Psoas muscle (tissue), 8 donors: ENCODE data around the gene TOB1. TPM values are rescaled to one million over a fixed set of nuclear protein-coding genes. Genes with fewer than 3 reads are reported as not detected.

Experiments
- ATAC-seq, 4 donors: fragments of 200-7000 bp; cut with Tn5 transposase; one replicate each; pipeline ENCODE4 v1.9.1; 2020; ENCODE audit warnings: moderate library complexity in 3 of 4, mild to moderate bottlenecking in 2 of 4
- DNase-seq, 2 donors: peaks; one replicate each; pipeline ENCODE4 v3.0.0-alpha.2; 2020
- H3K27ac ChIP-seq: fragments of 200-600 bp; one replicate; pipeline ENCODE4 v1.8.0; 2022
- H3K27me3 ChIP-seq, 3 donors: fragments of 200-600 bp in 1 of 3; one replicate each; pipeline versions ENCODE4 v1.6.1 to v1.8.0; 2013 to 2022; ENCODE audit warnings: low read length in 2 of 3, mild to moderate bottlenecking in 2 of 3, moderate library complexity in 1 of 3; ENCODE audit not compliant: insufficient read depth in 3 of 3
- H3K36me3 ChIP-seq, 2 donors: fragments of 200-600 bp in 1 of 2; one replicate each; pipeline versions ENCODE4 v1.6.1 to v1.8.0; 2013 to 2022; ENCODE audit warnings: low read depth in 1 of 2, mild to moderate bottlenecking in 1 of 2, moderate library complexity in 1 of 2; ENCODE audit not compliant: insufficient read depth in 1 of 2
- H3K4me1 ChIP-seq: fragments of 200-600 bp; one replicate; pipeline ENCODE4 v1.8.0; 2022
- H3K4me3 ChIP-seq: fragments of 200-600 bp; one replicate; pipeline ENCODE4 v1.8.0; 2022; ENCODE audit warnings: mild to moderate bottlenecking
- H3K9me3 ChIP-seq: fragments of 200-600 bp; one replicate; pipeline ENCODE4 v1.8.0; 2022
- CTCF ChIP-seq: fragments of 200-600 bp; IDR thresholded peaks from one replicate; pipeline ENCODE4 v1.8.0; 2022; ENCODE audit warnings: antibody characterized with exemption
- WGBS, 3 donors: extraction: QIAGEN DNeasy Blood & Tissue Kit; methylation state at CpG; one replicate each; pipeline versions ENCODE4 v1.1.6 to v1.1.7; 2013; 5-methylcytosine and 5-hydroxymethylcytosine counted together
- intact Hi-C, 2 donors: fragments of 100-400 bp; cut with DNase I; formaldehyde crosslinking; loops; one replicate each; pipeline versions ENCODE4 v1.11.0 to v1.14.2; 2022
- polyA plus RNA-seq, 3 donors: library from polyadenylated mRNA; stranded (reverse); fragments of 200-250 nt; gene quantifications; one replicate each; pipeline ENCODE4 v1.2.3, GENCODE V29; 2013
- total RNA-seq, 4 donors: library from RNA; stranded (reverse); fragmentation: NEBNext Ultra II Directional in 2 of 4; extraction: Animal tissue kit (Norgen Biotek cat#: 25700) in 2 of 4; gene quantifications; one replicate each; pipeline versions ENCODE4 v1.2.1 to v1.2.4, GENCODE V29; 2021 to 2023
- donor health status: healthy with polysubstance abuse.
- donor health status: DM: no; HTN: no; CAD: no; lungs with moderate emphysema.
- donor health status: Bipolar disorder and iron deficiency.
- donor health status: healthy.
- donor health status: DM: yes; HTN: yes; CAD: no.
- donor health status: DM: no; HTN: no; CAD: no.
- donor health status: DM: no; HTN: no; CAD: no.
- donor health status: DM: yes; HTN: yes; CAD: no.

Gene TOB1
- total and polyA plus RNA-seq, 7 donors: 12.8 to 155 (median 74.9) TPM

DNA sequence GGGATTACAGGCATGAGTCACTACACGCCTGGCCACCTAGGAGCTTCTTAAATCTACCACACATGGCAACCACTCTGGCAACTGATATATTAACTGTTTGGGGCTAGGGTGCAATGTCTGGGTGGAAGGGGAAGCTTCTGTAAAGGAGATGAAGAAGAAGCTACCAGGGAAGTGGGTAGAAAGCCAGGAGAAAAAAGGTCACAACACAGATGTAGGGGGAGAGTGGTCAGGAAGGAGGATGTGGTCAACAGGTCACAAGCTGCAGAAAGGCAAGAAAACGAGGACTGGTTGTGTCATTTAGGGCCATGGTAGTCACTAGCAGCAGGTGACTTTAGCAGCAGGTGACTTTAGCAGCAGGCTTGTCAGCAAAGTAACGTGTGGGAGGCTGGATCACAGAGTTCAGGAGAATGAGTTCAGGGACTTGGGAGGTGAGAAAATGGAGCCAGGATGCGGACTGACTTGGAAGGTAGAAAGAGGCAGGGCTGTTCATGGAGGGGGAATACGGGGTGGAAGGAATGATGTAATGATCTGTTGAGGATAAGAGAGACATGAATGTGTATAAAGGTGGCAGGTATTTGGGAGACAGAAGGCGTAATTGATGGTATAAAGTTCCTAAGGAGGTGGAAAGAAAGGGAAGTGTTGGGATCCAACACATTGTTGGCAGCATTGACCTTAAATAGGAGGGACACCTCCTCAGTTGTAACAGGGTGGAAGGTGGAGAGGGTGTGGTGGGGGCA is 47.1 kb downstream of the TOB1 start:
- Histone ChIP-seq H3K9me3 (no peaks in the 10 kb centered on the region), H3K36me3 (no peaks in the 10 kb centered on the region), H3K27me3 (peaks cover 0 to under 1% (median 0%) of the 10 kb centered on the region in 3 donors), H3K27ac (no peak overlapping the region), H3K4me1 (no peaks in the 10 kb centered on the region), H3K4me3 (no peak overlapping the region)
- ATAC-seq (no peak), DNase-seq (no peak)
- intact Hi-C loops: loop anchor here in 1 of 2 donors (2.0 kb wide), 1 partner anchor 24 kb away; no protein-coding TSS in a partner anchor
- WGBS, 3 donors: 66 to 71% (median 70%) methylated on average over 6 of the region's 6 CpGs
- TF ChIP-seq CTCF: no peak

DNA sequence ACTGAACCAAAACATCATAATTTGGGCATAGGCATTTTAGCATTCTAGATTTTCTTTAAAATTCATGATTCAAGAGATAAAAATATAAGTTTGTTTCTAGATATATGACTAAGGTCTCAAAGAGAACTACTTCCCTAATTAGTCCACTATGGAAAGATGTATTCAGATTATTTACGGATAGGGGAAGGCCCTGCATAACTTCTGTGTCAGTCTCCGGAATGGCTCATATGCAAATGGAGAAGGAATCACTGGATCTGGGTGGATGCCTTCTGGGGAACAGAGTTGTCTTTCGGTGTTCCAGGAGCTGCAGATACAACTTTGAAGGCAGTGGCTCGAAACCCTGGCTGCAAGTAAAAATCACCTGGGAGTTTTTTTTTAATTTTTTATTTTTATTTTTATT is 47.9 kb downstream of the TOB1 start:
- H3K4me1 ChIP-seq: no peaks in the 10 kb centered on the region
- ATAC-seq: no peak
- WGBS, 3 donors: 88 to 97% (median 92%) methylated on average over 4 of the region's 4 CpGs
- H3K9me3 ChIP-seq: no peaks in the 10 kb centered on the region
- H3K27ac ChIP-seq: no peak overlapping the region
- no peaks in the 10 kb centered on the region for H3K36me3 ChIP-seq
- intact Hi-C loops: loop anchor here in 1 of 2 donors (2.0 kb wide), 1 partner anchor 25 kb away; no protein-coding TSS in a partner anchor
- TF ChIP-seq CTCF: no peak
- H3K27me3 ChIP-seq: peaks cover 0 to 5% (median 0%) of the 10 kb centered on the region in 3 donors
- no peak overlapping the region for H3K4me3 ChIP-seq
- no peak for DNase-seq

DNA sequence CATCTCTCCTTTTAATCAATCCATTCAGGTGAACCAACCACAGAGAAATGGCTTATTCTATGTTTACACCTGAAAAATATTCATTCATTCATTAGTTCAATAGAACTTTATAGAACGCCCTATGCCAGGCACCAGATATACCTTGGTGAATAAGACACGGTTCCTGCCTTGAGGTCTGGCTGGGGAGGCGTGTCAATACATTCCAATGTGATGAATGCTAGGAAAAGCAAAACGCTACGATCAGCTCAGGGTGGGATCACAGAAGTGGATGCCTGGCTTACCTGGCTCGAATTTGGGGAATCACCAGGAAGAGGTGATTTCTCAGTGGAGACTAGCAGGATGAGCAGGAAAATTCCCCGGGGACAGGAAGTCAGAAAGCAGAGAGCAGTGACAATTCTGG is 48.3 kb downstream of the TOB1 start:
- DNase-seq (no peak), ATAC-seq (no peak)
- intact Hi-C loops: loop anchor here (2.0 kb wide), 2 partner anchors 23 to 25 kb away; no protein-coding TSS in a partner anchor
- Histone ChIP-seq H3K4me1 (no peaks in the 10 kb centered on the region), H3K4me3 (no peak overlapping the region), H3K36me3 (no peaks in the 10 kb centered on the region), H3K9me3 (no peaks in the 10 kb centered on the region), H3K27ac (no peak overlapping the region), H3K27me3 (peaks cover 0 to 5% (median 0%) of the 10 kb centered on the region in 3 donors)
- 64 to 71% (median 67%) methylated on average over 7 of the region's 7 CpGs for WGBS, 3 donors
- TF ChIP-seq CTCF: no peak

DNA sequence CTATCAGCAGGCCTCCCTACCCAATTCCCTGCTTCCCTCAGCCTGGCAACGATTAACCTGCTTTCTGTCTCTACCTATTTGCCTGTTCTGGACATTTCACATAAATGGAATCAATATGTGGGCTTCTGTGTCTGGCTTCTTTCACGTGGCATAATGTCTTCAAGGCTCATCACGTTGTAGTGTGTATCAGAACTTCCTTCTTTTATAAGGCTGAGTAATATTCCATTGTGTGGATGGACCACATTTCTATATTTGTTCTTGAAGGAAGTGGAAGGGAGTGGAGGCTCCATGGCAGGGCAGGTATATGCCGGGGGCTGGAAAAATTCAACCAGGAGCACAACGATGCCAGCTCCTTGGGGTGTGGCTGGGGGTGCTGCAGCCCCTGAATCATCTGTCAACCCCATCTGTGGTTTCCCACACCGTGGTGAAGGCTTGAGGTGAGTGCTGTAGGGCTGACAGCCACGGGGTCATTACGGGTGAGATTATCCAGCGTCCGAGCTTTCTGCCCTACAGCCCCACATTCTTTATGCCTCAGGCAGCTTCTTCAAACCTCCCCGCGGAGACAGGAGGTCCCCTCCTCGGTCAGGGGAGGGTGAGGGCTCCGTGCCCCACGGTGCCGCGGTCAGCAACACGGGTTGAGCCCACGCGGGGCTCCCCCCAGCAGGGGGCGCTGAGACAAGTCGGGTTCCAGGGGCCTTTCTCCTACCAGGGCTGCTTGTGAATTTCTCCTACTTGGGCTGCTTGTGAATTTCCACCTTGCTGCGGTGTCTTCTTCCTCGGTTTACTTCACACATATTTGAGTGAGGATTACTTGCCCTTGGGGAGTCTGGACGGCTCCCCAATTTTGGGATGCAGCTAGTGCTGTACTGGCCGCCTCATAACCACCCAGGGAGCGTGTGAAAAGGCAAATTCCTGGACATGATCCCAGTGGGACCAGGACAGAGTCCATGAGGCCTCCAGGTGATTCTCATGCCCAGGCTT is 49.1 kb downstream of the TOB1 start:
- peak; percentile 81 to 91 (median 82) for ATAC-seq
- WGBS, 3 donors: 23 to 29% (median 28%) methylated on average over 27 of the region's 27 CpGs
- H3K27ac ChIP-seq: no peak overlapping the region
- DNase-seq: peak; percentile 55 to 79
- peak; percentile 80 for TF ChIP-seq CTCF
- H3K4me3 ChIP-seq: peak overlapping the region; percentile 47
- H3K36me3 ChIP-seq: no peaks in the 10 kb centered on the region
- peaks cover 0 to 5% (median 0%) of the 10 kb centered on the region in 3 donors for H3K27me3 ChIP-seq
- intact Hi-C loops: loop anchor here in 1 of 2 donors (2.0 kb wide), 1 partner anchor 24 kb away; no protein-coding TSS in a partner anchor
- H3K4me1 ChIP-seq: no peaks in the 10 kb centered on the region
- H3K9me3 ChIP-seq: no peaks in the 10 kb centered on the region
